Endothelial cell (in vitro differentiated cells): ENCODE results near the gene MB. TPM values are rescaled to one million over a fixed set of nuclear protein-coding genes. Genes with fewer than 3 reads are reported as not detected.

Experiments
- DNase-seq: peaks from one replicate; pipeline ENCODE4 v3.0.0; 2021; ENCODE audit warnings: low spot score
- H3K27ac Mint-ChIP-seq: one replicate; pipeline ENCODE4 v1.8.0; 2021; ENCODE audit warnings: mixed read lengths, inconsistent platforms; ENCODE audit not compliant: unreplicated experiment
- H3K27me3 Mint-ChIP-seq: one replicate; pipeline ENCODE4 v1.8.0; 2021; ENCODE audit warnings: mild to moderate bottlenecking, moderate library complexity, mixed read lengths, inconsistent platforms; ENCODE audit not compliant: unreplicated experiment
- H3K36me3 Mint-ChIP-seq: one replicate; pipeline ENCODE4 v1.8.0; 2021; ENCODE audit warnings: mild to moderate bottlenecking, low read depth, mixed read lengths, inconsistent platforms; ENCODE audit not compliant: unreplicated experiment
- H3K4me1 Mint-ChIP-seq: one replicate; pipeline ENCODE4 v1.8.0; 2021; ENCODE audit warnings: mild to moderate bottlenecking, mixed read lengths, inconsistent platforms; ENCODE audit not compliant: unreplicated experiment
- H3K4me3 Mint-ChIP-seq: one replicate; pipeline ENCODE4 v1.8.0; 2021; ENCODE audit warnings: mild to moderate bottlenecking, mixed read lengths, inconsistent platforms; ENCODE audit not compliant: unreplicated experiment
- H3K9me3 Mint-ChIP-seq: one replicate; pipeline ENCODE4 v1.8.0; 2021; ENCODE audit warnings: mixed read lengths, inconsistent platforms; ENCODE audit not compliant: unreplicated experiment
- CTCF ChIP-seq: fragments of 200-600 bp; sonication (generic); IDR thresholded peaks from one replicate; pipeline ENCODE4 v1.5.0; 2021; ENCODE audit warnings: antibody characterized with exemption; ENCODE audit not compliant: unreplicated experiment
- total RNA-seq: library from RNA; stranded (reverse); fragmentation: NEBNext Ultra II Directional; extraction: Animal tissue kit (Norgen Biotek cat#: 25700); gene quantifications from one replicate; pipeline ENCODE4 v1.2.1, GENCODE V29; 2021; ENCODE audit not compliant: unreplicated experiment

Gene MB
- total RNA-seq, 1 donor from 2014 or later: not detected

DNA sequence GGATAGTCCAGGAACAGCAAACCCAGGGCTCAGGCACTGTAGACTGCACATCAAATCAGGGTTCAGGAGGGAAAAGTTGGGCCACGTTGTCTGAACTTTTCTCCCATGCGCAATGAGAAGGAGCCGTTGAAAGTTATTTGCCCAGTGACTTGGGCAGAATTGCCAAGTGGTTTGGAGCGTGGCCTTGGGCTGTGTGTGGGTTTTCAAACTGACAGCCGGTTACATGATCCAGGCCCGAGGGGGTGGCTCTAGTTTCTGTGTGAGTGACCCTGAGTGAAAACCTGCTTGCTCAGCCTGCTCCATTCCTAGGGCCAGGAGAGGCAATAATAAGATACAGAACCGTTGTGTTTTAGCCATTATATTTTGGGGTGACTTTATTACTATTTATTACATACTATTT lies 20.3 kb downstream of the MB start:
- TF ChIP-seq CTCF: no peak
- H3K27me3 Mint-ChIP-seq: no peaks in the 10 kb centered on the region
- no peaks in the 10 kb centered on the region for H3K36me3 Mint-ChIP-seq
- no peaks in the 10 kb centered on the region for H3K4me1 Mint-ChIP-seq
- no peak for DNase-seq
- no peak overlapping the region for H3K4me3 Mint-ChIP-seq
- no peak overlapping the region for H3K27ac Mint-ChIP-seq
- no peaks in the 10 kb centered on the region for H3K9me3 Mint-ChIP-seq

GRCh38 chr22:35594686-35595085 lies 22.4 kb downstream of the MB start:
- TF ChIP-seq CTCF: no peak
- Mint-ChIP-seq H3K27ac (no peak overlapping the region), H3K27me3 (peaks cover 2% of the 10 kb centered on the region), H3K4me1 (no peaks in the 10 kb centered on the region), H3K4me3 (no peak overlapping the region), H3K9me3 (no peaks in the 10 kb centered on the region), H3K36me3 (no peaks in the 10 kb centered on the region)
- DNase-seq: no peak

DNA sequence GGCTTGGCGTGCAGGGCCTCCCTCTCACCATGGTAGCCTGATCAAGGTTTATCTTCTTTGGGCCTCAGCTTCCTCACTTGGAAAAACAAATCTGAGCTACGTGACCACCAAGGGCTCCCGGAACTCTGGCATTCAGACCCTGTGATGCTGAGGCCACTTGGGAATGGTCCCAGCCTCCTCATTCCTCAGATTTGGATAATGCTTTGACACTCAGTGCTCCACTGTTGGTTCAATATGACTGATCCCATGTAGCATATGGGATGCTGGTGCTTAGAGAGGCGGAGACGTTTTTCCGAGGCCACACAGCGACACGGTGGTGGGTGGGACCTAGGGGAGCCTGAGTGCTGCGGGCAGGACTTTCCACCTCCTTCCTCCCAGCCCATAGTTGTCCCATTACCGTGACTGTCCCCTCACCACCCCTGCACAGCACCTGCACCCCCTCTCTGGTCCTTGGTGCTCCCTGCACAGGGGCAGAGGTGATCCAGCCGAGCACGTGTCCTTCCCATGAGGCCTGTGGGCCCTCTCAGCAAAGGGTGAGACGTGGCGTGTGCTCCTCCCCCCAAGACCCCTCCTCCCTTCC lies 23.1 kb downstream of the MB start:
- H3K9me3 Mint-ChIP-seq: no peaks in the 10 kb centered on the region
- H3K4me3 Mint-ChIP-seq: no peak overlapping the region
- no peak for DNase-seq
- H3K36me3 Mint-ChIP-seq: no peaks in the 10 kb centered on the region
- peaks cover 2% of the 10 kb centered on the region for H3K27me3 Mint-ChIP-seq
- H3K4me1 Mint-ChIP-seq: no peaks in the 10 kb centered on the region
- H3K27ac Mint-ChIP-seq: no peak overlapping the region
- TF ChIP-seq CTCF: no peak

- TF ChIP-seq CTCF: no peak
Observed at GRCh38 chr22:35593071-35593890, 23.8 kb downstream of the MB start.

DNA sequence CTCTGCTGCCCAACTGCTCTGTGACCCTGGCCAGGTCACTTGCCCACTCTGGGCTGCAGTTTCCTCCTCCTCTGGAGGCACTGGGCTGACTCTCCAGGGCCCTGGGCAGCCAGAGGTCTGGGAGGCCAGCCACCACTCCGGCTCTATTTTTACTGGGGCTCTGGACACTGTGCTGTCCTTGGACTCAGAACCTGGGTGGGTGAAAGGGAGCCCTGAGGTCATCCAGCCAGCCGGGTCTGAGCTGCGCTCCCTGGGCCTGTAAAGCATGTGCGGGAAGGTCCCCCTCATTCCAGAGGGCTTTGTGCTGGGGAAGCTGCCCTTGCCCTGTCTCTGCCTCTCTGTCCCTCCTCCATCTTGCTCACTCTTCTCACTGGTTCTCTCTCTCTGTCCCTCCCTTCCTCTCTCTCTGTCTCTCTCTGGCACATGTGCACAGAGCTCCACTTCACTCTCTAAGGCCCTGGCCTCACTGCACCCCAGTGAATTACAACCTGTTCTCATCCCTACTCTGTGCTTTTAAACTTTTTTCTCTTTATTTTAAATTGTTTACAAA lies 24.6 kb downstream of the MB start:
- peaks cover 4% of the 10 kb centered on the region for H3K27me3 Mint-ChIP-seq
- H3K4me3 Mint-ChIP-seq: no peak overlapping the region
- no peaks in the 10 kb centered on the region for H3K36me3 Mint-ChIP-seq
- TF ChIP-seq CTCF: no peak
- no peaks in the 10 kb centered on the region for H3K9me3 Mint-ChIP-seq
- no peaks in the 10 kb centered on the region for H3K4me1 Mint-ChIP-seq
- no peak for DNase-seq
- H3K27ac Mint-ChIP-seq: no peak overlapping the region

More at GRCh38 chr22:35593071-35593890, 23.8 kb downstream of the MB start:
- peaks cover 4% of the 10 kb centered on the region for H3K27me3 Mint-ChIP-seq
- no peaks in the 10 kb centered on the region for H3K4me1 Mint-ChIP-seq
- H3K27ac Mint-ChIP-seq: no peak overlapping the region
- no peak for DNase-seq
- H3K4me3 Mint-ChIP-seq: no peak overlapping the region
- no peaks in the 10 kb centered on the region for H3K36me3 Mint-ChIP-seq
- H3K9me3 Mint-ChIP-seq: no peaks in the 10 kb centered on the region
